GM19239 (cell line): Measurements from ENCODE around the gene GPRC5A.

ENCODE experiments used
- DNase-seq: peaks from one replicate; pipeline ENCODE4 v3.0.0; 2011; ENCODE audit warnings: low spot score; ENCODE audit not compliant: insufficient read length
- FAIRE-seq: peaks from 2 replicates; lab custom pipeline; 2011; peaks lifted over from hg19 to GRCh38; lab: Jason Lieb, UNC

GPRC5A gene

GRCh38 chr12:12936983-12937491 is 45.7 kb downstream of the GPRC5A start:
- no peak for FAIRE-seq
- DNase-seq = no peak

GRCh38 chr12:12938541-12938940 is 47.2 kb downstream of the GPRC5A start:
- no peak for FAIRE-seq
- no peak for DNase-seq

DNA sequence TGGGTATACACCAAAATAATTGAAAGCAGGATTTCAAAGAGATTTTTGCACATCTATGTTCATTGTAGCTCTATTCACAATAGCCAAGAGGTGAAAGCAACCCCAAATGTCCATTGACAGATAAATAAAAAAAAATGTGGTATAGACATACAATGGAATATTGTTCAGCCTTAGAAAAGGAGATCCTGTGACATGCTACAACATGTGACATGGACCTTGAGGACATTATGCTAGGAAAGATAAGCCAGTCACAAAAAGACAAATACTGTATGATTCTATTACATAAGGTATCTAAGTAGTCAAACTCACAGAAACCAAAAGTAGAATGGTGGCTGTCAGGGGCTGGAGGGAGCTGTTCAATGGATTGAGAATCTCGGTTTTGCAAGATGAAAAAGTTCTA is 48.5 kb downstream of the GPRC5A start:
- no peak for FAIRE-seq

GRCh38 chr12:12941450-12942350 is 50.3 kb downstream of the GPRC5A start:
- no peak for DNase-seq
- no peak for FAIRE-seq

More for the DNA sequence above, 48.5 kb downstream of the GPRC5A start:
- DNase-seq = no peak

DNA sequence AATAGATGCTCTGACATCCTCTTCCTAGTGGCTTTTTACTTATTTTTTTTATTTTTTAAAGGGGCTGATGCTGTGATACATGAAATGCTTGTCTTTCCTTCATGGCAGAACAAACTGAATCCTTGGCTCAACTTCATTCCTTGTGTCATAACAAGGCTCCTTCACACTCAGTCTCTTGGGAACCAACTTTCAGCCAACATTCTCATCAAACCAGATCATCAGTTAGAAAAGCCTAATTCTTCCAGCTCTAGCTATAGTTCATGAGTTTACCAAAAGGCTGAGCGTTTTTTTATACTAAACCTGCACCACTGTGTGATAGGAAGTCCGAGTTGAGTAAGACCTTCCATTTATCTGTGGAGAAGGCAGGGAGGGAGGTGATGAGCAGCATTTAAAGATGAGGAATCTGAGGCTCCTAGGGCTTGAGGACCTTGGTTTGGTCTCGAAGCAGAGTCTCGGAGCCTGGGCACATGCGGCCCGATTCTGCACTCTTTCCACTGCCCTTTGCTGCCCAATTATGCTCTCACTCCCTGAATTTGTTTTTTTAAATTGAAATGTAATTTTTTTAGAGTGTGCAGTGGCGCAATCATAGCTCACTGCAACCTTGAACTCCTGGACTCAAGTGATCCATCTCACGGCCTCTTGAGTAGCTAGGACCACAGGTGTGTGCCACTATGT is 52.4 kb downstream of the GPRC5A start:
- DNase-seq (no peak), FAIRE-seq (no peak)

- FAIRE-seq (no peak), DNase-seq (no peak)
Observed at GRCh38 chr12:12945591-12945990, 54.2 kb downstream of the GPRC5A start.

DNA sequence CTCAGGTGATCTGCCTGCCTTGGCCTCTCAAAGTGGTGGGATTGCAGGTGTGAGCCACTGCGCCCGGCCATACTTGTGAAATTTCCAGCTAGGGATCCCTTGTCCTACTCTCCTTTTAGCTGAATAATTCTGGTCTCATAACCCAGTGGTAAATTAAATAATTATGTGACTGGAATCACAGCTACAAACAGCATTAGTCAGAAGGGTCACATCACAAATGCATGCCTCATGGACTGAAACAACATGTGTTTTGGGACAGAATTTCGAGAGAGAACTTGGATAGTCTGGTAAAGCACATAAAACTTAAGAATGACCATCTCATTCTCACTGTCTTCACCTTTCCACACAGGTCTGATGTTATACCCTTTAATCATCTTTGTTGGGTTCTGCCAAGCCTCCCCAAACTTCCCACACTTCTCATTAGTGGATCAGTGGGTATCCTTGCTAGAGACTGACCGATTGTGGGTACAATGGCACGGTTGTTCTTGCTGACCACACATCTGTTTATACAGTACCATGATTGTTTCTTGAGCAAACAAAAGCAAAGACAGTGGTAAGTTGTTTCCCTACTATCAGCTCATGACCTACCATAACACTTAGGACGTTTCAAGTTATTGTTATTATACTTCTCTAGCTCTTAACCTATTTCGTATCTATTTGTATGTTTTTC is 55.5 kb downstream of the GPRC5A start:
- FAIRE-seq (no peak), DNase-seq (no peak)

DNA sequence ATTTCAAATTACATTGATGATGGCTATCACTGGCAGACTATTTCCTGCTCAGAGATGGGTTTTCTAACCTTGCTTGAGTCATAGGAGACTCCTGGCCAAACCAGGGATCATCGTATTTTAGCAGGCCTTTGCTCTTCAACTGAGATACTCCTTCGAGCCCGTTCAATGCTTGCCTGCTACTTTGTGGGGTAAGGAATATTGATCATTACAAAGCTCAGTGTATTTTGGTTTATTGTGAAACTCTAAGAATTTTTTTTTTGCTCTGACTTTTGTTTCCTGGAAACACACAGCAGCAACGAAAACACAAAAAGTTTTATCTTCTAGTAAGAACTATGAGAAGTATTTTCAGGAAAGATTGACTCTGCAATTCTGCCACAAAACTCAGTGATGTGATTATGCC is 56.5 kb downstream of the GPRC5A start:
- no peak for FAIRE-seq
- DNase-seq = no peak

GRCh38 chr12:12951504-12951903 is 60.1 kb downstream of the GPRC5A start:
- DNase-seq (no peak), FAIRE-seq (no peak)

DNA sequence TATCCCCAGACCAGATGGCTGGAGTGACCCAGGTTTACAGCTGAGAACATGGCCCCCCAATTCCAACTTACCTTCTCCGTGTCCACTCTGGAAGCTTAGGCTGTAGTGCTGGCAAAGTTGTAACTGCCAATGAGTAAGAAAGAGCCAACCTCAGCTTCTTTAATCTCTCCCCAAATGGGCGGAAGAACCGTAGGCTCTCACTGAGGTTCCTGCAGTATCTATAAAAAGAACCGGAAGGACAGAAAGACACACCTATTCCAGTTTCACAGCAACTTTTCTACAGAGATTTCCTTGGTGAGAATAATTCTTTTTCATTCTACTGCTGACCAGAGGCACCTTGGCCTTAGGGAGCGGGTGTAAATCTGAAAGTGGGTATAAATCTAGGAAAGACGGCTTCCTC is 60.7 kb downstream of the GPRC5A start, which contains the start of gene GPRC5D:
TSS of gene GPRC5D (minus strand) at position 135 of the 400 bp plus-strand sequence. CDS start 1,786 bp downstream, outside the sequence.
- FAIRE-seq (no peak), DNase-seq (no peak)

DNA sequence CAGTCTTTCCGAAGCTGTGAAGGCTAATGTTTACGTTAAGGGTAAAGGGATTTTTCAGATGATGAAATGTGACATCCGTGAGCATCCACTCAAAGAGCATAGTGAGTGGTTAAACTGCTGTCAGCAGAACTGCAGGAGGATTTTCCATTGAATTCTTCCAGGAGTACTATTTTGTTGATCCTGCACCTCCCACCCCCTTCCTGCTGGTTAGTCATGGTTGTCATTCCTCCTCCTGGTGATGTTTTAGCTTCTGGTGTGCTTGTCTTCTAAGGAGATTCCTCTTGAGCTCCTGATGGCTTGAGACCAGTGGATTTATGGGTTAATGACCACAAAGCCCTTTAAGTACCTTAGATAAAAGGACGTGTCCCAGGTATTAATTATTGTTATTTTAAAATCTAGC is 63.0 kb downstream of the GPRC5A start:
- DNase-seq (no peak), FAIRE-seq (no peak)

DNA sequence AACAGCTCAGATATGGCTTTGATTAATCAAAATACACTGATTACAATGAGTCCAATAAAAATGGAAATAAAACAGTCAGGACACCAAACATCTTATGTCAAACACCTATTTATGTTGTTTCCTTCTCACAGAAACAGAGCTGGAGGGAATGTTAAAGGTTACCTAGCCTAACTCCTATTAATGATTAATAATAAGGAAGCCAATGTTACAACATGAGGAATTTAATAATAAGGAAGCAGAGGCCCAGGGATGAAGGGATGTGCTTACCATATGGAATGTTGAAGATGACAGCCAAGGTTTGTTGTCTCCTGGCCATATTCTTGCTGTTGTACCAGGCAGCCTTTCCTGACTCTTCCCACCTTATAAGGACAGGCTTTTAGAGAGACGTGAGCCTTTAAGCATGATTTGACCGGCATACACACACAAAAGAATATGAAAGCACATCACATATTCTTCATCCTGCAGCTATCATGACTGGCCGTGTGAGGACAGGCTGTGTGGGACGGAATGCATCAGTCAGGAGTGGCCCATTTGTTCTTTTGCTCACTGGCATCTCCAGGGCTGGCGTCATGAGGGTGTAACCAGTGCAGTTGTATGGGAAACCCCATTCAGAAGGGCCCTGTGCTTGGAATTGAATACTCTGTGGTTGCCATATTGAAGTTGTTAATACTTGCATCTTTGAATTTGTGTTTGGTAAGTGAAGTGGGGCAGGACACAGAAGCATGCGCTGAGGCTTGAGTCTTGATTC is 63.7 kb downstream of the GPRC5A start:
- FAIRE-seq (no peak), DNase-seq (no peak)

DNA sequence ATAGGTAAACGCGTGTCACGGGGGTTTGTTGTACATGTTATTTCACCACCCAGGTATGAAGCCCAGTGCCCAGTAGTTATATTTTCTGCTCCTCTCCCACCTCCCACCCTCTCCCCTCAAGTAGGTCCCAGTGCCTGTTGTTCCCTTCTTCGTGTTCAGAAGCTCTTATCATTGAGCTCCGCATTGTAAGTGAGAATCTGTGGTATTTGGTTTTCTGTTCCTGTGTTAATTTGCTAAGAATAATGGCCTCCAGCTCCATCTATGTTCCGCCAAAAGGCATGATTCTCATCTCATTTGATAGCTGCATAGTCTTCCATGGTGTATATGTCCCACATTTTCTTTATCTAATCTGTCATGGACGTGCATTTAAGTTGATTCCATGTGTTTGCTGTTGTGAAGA is 67.5 kb downstream of the GPRC5A start:
- DNase-seq = no peak
- no peak for FAIRE-seq

DNA sequence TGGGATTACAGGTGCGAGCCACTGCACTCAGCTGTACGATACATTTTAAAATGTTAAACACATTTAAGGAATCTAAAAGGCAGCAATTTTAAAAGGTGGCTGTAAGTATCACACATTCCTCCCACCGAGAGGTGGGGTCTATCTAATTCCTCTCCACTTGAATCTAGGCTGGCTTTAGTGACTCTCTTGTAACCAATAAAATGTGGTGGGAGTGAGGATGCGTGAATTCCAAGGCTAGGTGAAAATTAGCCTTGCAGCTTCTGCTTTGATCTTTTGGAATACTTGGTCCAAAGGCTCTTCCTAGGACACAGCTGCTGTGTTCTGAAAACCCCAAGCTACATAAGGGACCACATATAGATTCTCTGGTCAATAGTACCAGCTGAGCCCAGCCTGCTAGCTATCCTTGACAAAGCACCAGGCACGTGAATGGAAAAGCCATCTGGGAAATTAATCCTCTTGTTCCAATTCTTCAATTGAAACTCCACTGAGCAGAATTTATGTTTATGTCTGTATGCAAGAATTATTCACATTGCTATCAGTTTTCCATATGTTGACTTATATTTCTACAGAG is 69.4 kb downstream of the GPRC5A start:
- FAIRE-seq (no peak), DNase-seq (no peak)

DNA sequence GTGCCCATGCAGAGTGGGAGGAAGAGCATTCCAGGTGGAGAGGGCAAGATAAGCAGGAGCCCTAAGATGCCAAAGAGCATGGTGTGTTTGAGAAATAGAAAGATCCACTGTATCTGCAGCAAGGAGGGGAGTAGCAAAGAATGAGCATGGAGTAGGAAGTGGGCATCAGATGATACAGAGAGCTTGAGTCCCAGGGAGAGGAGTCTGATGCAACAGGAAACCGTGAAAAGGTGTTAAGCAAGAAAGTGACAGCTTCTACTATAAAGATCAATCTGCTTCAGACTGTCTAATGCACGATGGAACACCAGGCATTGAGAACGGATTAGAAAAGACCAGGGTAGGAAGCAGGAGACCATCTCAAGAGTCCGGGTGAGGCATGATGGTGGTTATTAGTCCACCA is 72.9 kb downstream of the GPRC5A start:
- no peak for DNase-seq
- FAIRE-seq = no peak

GRCh38 chr12:12965836-12966235 is 74.5 kb downstream of the GPRC5A start:
- DNase-seq (no peak), FAIRE-seq (no peak)
